B cell (primary cell): ENCODE results near the gene KCNJ12.
"Not testable (repeated sequence)": the region's sequence is repeated elsewhere in the genome, so short reads cannot be mapped to it uniquely, and the experiment has no call there.

ENCODE experiments used
- CTCF ChIP-seq: fragments of 200-600 bp; IDR thresholded peaks from one replicate; pipeline ENCODE4 v1.8.0; 2022; ENCODE audit warnings: antibody characterized with exemption, mild to moderate bottlenecking
- EZH2 ChIP-seq: IDR thresholded peaks from 2 replicates; pipeline ENCODE4 v1.6.1; 2012; ENCODE audit warnings: borderline replicate concordance, low read depth, mild to moderate bottlenecking, moderate library complexity, low read length; ENCODE audit not compliant: insufficient read depth, poor library complexity, severe bottlenecking

DNA sequence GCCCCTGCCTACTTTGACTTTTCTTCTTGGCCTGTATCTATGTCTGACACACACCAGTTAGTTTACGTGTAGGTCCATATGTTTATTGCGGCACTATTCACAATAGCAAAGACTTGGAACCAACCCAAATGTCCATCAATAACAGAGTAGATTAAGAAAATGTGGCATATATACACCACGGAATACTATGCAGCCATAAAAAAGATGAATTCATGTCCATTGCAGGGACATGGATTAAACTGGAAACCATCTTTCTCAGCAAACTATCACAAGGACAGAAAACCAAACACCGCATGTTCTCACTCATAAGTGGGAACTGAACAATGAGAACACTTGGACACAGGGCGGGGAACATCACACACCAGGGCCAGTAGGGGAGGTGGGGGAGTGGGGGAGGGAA, 80.3 kb downstream of the KCNJ12 start:
- not testable (repeated sequence) for TF ChIP-seq CTCF, EZH2
